ENCODE results near the gene DNAJA2.

- no peak for TF ChIP-seq EZH2 (IDR thresholded peaks at IDR 0.05)
- TF ChIP-seq POLR2AphosphoS5 (IDR thresholded peaks at IDR 0.05; ENCODE audit: borderline replicate concordance, low read depth, low read length): no peak
- no peak for TF ChIP-seq FOXP2 (optimal IDR thresholded peaks at IDR 0.05; ENCODE audit: control extremely low read depth, extremely low read length, insufficient read depth)
Measured at GRCh38 chr16:46948548-46949166, 24.8 kb downstream of the DNAJA2 start.
